Lower leg skin (tissue), 3 donors: ENCODE data around the gene CELF1.

Source experiments
- CTCF ChIP-seq, 3 donors: fragments of 450-650 bp; IDR thresholded peaks; one replicate each; pipeline ENCODE4 v1.5.1; 2016; ENCODE audit warnings: antibody characterized with exemption in 3 of 3, mild to moderate bottlenecking in 3 of 3, moderate library complexity in 2 of 3
- POLR2A ChIP-seq, 2 donors: fragments of 450-650 bp; IDR thresholded peaks; one replicate each; pipeline ENCODE4 v1.6.1; 2016 to 2017; ENCODE audit warnings: antibody characterized with exemption in 2 of 2, mild to moderate bottlenecking in 1 of 2, moderate library complexity in 1 of 2

- TF ChIP-seq CTCF (IDR thresholded peaks at IDR 0.05), result no peak
- TF ChIP-seq POLR2A (IDR thresholded peaks at IDR 0.05), result no peak
These were observed 12.6 kb upstream of the CELF1 start, which contains the start of gene PTPMT1 for GRCh38 chr11:47565340-47566148.
